ENCODE results near the gene RARRES1.

The RARRES1 gene

DNA sequence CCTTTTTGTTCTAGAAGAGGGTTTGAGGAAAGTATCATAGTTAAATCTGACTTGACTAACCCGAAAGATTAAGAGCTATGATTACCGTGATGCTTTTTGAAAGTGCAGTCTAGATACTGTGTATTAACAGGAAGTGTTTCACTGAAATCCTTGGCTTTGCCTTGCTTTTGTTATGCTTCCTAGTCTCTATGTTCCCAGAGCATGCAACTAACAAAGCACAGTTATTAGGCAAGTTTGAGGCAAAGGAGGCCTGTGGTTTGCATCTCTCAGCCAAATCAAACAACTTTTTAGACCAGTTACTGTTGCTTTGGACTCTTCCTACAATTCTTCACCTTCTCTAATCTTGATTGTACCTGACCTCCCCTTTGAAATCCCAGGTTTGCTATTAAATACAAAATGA lies 63.8 kb downstream of the RARRES1 start:
- Histone ChIP-seq H2BK12ac (ENCODE audit: low read length) (no peak overlapping the region), H4K91ac (ENCODE audit: low read depth, low read length) (no peak overlapping the region), H3K9ac (ENCODE audit: low read length) (no peak overlapping the region), H2BK5ac (ENCODE audit: low read depth, low read length, poor library complexity) (no peak overlapping the region), H3K27me3 (ENCODE audit: insufficient read depth, low read length) (no peaks in the 10 kb centered on the region), H2AK5ac (ENCODE audit: low read length) (no peak overlapping the region), H3K9me3 (ENCODE audit: insufficient read depth, low read depth, low read length) (no peaks in the 10 kb centered on the region), H3K14ac (ENCODE audit: low read length) (no peak overlapping the region), H3K27ac (ENCODE audit: low read depth, low read length) (no peak overlapping the region), H3K79me1 (ENCODE audit: low read length) (no peaks in the 10 kb centered on the region), H3K36me3 (ENCODE audit: control insufficient read depth in 1 of 2, insufficient read depth in 2 of 2, low read length in 2 of 2) (peaks cover 6 to 7% of the 10 kb centered on the region in 2 experiments), H4K8ac (ENCODE audit: low read depth, low read length) (no peak overlapping the region), H3K4ac (ENCODE audit: low read depth, low read length) (no peak overlapping the region), H3K4me3 (ENCODE audit: low read depth, low read length) (no peak overlapping the region), H2BK120ac (ENCODE audit: insufficient read depth, low read length, poor library complexity) (no peak overlapping the region), H3K18ac (ENCODE audit: low read length) (no peak overlapping the region), H3K4me1 (ENCODE audit: control insufficient read depth in 1 of 2, insufficient read depth in 2 of 2, low read length in 2 of 2) (peaks cover 0 to 2% of the 10 kb centered on the region in 2 experiments), H3K4me2 (ENCODE audit: low read length) (no peak overlapping the region), H4K12ac (ENCODE audit: low read depth, low read length) (no peak overlapping the region), H3K79me2 (ENCODE audit: control insufficient read depth, insufficient read depth, low read length, poor library complexity) (no peaks in the 10 kb centered on the region), H2AFZ (ENCODE audit: insufficient read depth, low read length, poor library complexity) (no peak overlapping the region), H3K23ac (ENCODE audit: low read length) (no peak overlapping the region)
- WGBS (ENCODE audit: extremely low coverage, insufficient coverage, insufficient read length) = no CpG with 5 or more reads among the region's 2 CpGs
- DNase-seq = no peak

DNA sequence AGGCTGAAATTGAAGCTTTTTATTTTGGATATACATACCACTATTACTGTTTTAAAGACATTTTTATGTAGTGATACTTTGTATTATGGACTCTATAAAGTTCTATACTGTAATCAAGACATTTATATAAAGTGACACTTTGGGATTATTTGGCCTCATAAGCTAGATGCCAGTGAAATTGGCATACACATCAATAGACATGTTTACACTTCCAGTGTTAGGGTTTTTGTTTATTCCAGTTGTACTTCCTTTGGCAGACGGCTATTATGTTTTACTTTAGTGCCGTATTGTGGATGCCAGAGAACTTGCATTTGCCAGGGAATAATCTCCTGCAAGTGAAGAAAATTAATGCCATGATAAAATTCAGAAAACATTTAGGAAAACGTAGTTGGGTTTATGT lies 65.8 kb downstream of the RARRES1 start:
- H2BK12ac ChIP-seq (ENCODE audit: low read length) = no peak overlapping the region
- H3K9ac ChIP-seq (ENCODE audit: low read length) = no peak overlapping the region
- H3K4me1 ChIP-seq (ENCODE audit: control insufficient read depth in 1 of 2, insufficient read depth in 2 of 2, low read length in 2 of 2) = no peaks in the 10 kb centered on the region
- no peak overlapping the region for H3K14ac ChIP-seq (ENCODE audit: low read length)
- H3K9me3 ChIP-seq (ENCODE audit: insufficient read depth, low read depth, low read length) = no peaks in the 10 kb centered on the region
- no peak overlapping the region for H2AFZ ChIP-seq (ENCODE audit: insufficient read depth, low read length, poor library complexity)
- no peak for DNase-seq
- no peak overlapping the region for H4K12ac ChIP-seq (ENCODE audit: low read depth, low read length)
- H3K27ac ChIP-seq (ENCODE audit: low read depth, low read length) = no peak overlapping the region
- H2BK120ac ChIP-seq (ENCODE audit: insufficient read depth, low read length, poor library complexity) = no peak overlapping the region
- no peaks in the 10 kb centered on the region for H3K27me3 ChIP-seq (ENCODE audit: insufficient read depth, low read length)
- no peak overlapping the region for H3K23ac ChIP-seq (ENCODE audit: low read length)
- H4K8ac ChIP-seq (ENCODE audit: low read depth, low read length) = no peak overlapping the region
- no peak overlapping the region for H2AK5ac ChIP-seq (ENCODE audit: low read length)
- H3K4me3 ChIP-seq (ENCODE audit: low read depth, low read length) = no peak overlapping the region
- no peak overlapping the region for H3K18ac ChIP-seq (ENCODE audit: low read length)
- no CpG with 5 or more reads among the region's 3 CpGs for WGBS (ENCODE audit: extremely low coverage, insufficient coverage, insufficient read length)
- no peak overlapping the region for H4K91ac ChIP-seq (ENCODE audit: low read depth, low read length)
- peaks cover 5 to 7% of the 10 kb centered on the region in 2 experiments for H3K36me3 ChIP-seq (ENCODE audit: control insufficient read depth in 1 of 2, insufficient read depth in 2 of 2, low read length in 2 of 2)
- no peak overlapping the region for H2BK5ac ChIP-seq (ENCODE audit: low read depth, low read length, poor library complexity)
- H3K4ac ChIP-seq (ENCODE audit: low read depth, low read length) = no peak overlapping the region
- H3K4me2 ChIP-seq (ENCODE audit: low read length) = no peak overlapping the region
- H3K79me2 ChIP-seq (ENCODE audit: control insufficient read depth, insufficient read depth, low read length, poor library complexity) = no peaks in the 10 kb centered on the region
- H3K79me1 ChIP-seq (ENCODE audit: low read length) = no peaks in the 10 kb centered on the region

DNA sequence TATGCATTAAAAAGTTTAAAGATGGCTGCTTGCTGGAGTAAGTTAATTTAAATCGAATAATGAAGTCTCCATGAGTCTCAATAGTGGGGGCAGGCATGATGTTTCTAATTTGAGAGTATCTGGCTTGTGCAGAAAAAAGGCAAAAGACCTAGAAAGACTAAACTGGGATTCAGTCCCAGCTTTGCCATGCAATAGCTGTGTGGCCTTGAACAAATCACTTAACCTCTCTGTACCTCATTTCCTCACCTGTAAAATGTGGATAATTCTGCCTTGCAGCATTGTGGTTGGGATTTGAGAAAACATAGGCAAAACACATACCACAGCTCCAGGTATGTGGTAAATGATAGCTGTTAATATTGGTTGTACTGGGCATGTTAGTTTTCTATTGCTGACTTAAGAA lies 68.4 kb downstream of the RARRES1 start:
- Histone ChIP-seq H3K36me3 (ENCODE audit: control insufficient read depth in 1 of 2, insufficient read depth in 2 of 2, low read length in 2 of 2) (peaks cover 8 to 15% of the 10 kb centered on the region in 2 experiments), H3K14ac (ENCODE audit: low read length) (no peak overlapping the region), H2AK5ac (ENCODE audit: low read length) (no peak overlapping the region), H3K79me2 (ENCODE audit: control insufficient read depth, insufficient read depth, low read length, poor library complexity) (no peaks in the 10 kb centered on the region), H4K8ac (ENCODE audit: low read depth, low read length) (no peak overlapping the region), H3K27me3 (ENCODE audit: insufficient read depth, low read length) (no peaks in the 10 kb centered on the region), H3K9ac (ENCODE audit: low read length) (no peak overlapping the region), H2BK5ac (ENCODE audit: low read depth, low read length, poor library complexity) (no peak overlapping the region), H3K23ac (ENCODE audit: low read length) (no peak overlapping the region), H2AFZ (ENCODE audit: insufficient read depth, low read length, poor library complexity) (no peak overlapping the region), H3K4ac (ENCODE audit: low read depth, low read length) (no peak overlapping the region), H2BK120ac (ENCODE audit: insufficient read depth, low read length, poor library complexity) (no peak overlapping the region), H3K4me1 (ENCODE audit: control insufficient read depth in 1 of 2, insufficient read depth in 2 of 2, low read length in 2 of 2) (no peaks in the 10 kb centered on the region), H3K79me1 (ENCODE audit: low read length) (no peaks in the 10 kb centered on the region), H4K12ac (ENCODE audit: low read depth, low read length) (no peak overlapping the region), H3K4me2 (ENCODE audit: low read length) (no peak overlapping the region), H3K9me3 (ENCODE audit: insufficient read depth, low read depth, low read length) (no peaks in the 10 kb centered on the region), H3K4me3 (ENCODE audit: low read depth, low read length) (no peak overlapping the region), H3K18ac (ENCODE audit: low read length) (no peak overlapping the region), H4K91ac (ENCODE audit: low read depth, low read length) (no peak overlapping the region), H3K27ac (ENCODE audit: low read depth, low read length) (no peak overlapping the region), H2BK12ac (ENCODE audit: low read length) (no peak overlapping the region)
- WGBS (ENCODE audit: extremely low coverage, insufficient coverage, insufficient read length) = no CpG with 5 or more reads among the region's 1 CpG
- DNase-seq = no peak

DNA sequence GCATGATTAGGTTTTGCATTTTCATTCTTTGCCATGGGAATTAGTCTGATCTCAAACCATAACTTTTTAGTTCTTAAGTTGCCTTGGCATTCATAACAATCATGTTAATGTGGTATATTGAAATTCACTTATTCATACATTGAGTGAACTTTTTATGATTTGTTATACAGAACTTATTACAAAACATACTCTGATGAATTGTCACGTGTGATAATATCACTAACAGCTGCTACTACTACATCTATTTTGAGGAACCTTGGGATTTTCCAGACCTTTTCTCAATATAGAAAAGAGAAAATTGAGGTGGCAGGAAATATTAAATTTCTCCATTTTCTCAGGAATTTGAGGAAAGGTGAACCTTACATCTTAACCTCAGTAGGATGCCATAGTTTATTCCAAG lies 69.0 kb downstream of the RARRES1 start:
- no peak overlapping the region for H3K4me3 ChIP-seq (ENCODE audit: low read depth, low read length)

More for the DNA sequence above, 69.0 kb downstream of the RARRES1 start:
- no peak overlapping the region for H3K27ac ChIP-seq (ENCODE audit: low read depth, low read length)
- H3K9ac ChIP-seq (ENCODE audit: low read length) = no peak overlapping the region
- H2BK120ac ChIP-seq (ENCODE audit: insufficient read depth, low read length, poor library complexity) = no peak overlapping the region
- H2BK12ac ChIP-seq (ENCODE audit: low read length) = no peak overlapping the region
- H2AFZ ChIP-seq (ENCODE audit: insufficient read depth, low read length, poor library complexity) = no peak overlapping the region
- H3K18ac ChIP-seq (ENCODE audit: low read length) = no peak overlapping the region
- no peak overlapping the region for H3K14ac ChIP-seq (ENCODE audit: low read length)
- no CpG with 5 or more reads among the region's 1 CpG for WGBS (ENCODE audit: extremely low coverage, insufficient coverage, insufficient read length)
- H3K9me3 ChIP-seq (ENCODE audit: insufficient read depth, low read depth, low read length) = no peaks in the 10 kb centered on the region
- H3K23ac ChIP-seq (ENCODE audit: low read length) = no peak overlapping the region
- H4K8ac ChIP-seq (ENCODE audit: low read depth, low read length) = no peak overlapping the region
- H3K36me3 ChIP-seq (ENCODE audit: control insufficient read depth in 1 of 2, insufficient read depth in 2 of 2, low read length in 2 of 2) = peaks cover 10 to 16% of the 10 kb centered on the region in 2 experiments
- no peak overlapping the region for H3K4me2 ChIP-seq (ENCODE audit: low read length)
- no peak for DNase-seq
- H3K79me1 ChIP-seq (ENCODE audit: low read length) = no peaks in the 10 kb centered on the region
- H3K4ac ChIP-seq (ENCODE audit: low read depth, low read length) = no peak overlapping the region
- H4K12ac ChIP-seq (ENCODE audit: low read depth, low read length) = no peak overlapping the region
- H3K4me1 ChIP-seq (ENCODE audit: control insufficient read depth in 1 of 2, insufficient read depth in 2 of 2, low read length in 2 of 2) = no peaks in the 10 kb centered on the region
- no peaks in the 10 kb centered on the region for H3K27me3 ChIP-seq (ENCODE audit: insufficient read depth, low read length)
- no peak overlapping the region for H4K91ac ChIP-seq (ENCODE audit: low read depth, low read length)
- H2AK5ac ChIP-seq (ENCODE audit: low read length) = no peak overlapping the region
- no peak overlapping the region for H2BK5ac ChIP-seq (ENCODE audit: low read depth, low read length, poor library complexity)
- no peaks in the 10 kb centered on the region for H3K79me2 ChIP-seq (ENCODE audit: control insufficient read depth, insufficient read depth, low read length, poor library complexity)

All from trophoblast cell (in vitro differentiated cells and primary cell).